GM12892 (cell line): ENCODE measurements around the gene PADI1.

Source experiments
- POLR2A ChIP-seq: IDR thresholded peaks from 2 replicates; pipeline ENCODE4 v1.6.1; 2011; ENCODE audit warnings: low read depth, low read length, control low read depth
- TAF1 ChIP-seq: IDR thresholded peaks from 2 replicates; pipeline ENCODE4 v1.6.1; 2011; ENCODE audit warnings: low read depth, mild to moderate bottlenecking, control low read depth, low read length, borderline replicate concordance

GRCh38 chr1:17251246-17251645, 46.3 kb downstream of the PADI1 start:
- TF ChIP-seq POLR2A (no peak), TAF1 (no peak)
